ENCODE results near the gene WNT9B. TPM values are rescaled to one million over a fixed set of nuclear protein-coding genes. Genes with fewer than 3 reads are reported as not detected.

The WNT9B gene
- total and polyA plus RNA-seq, 2 of the 13 experiments (the other 11 are each of a cell fraction or from before 2014, with no cell fraction given), result not detected

DNA sequence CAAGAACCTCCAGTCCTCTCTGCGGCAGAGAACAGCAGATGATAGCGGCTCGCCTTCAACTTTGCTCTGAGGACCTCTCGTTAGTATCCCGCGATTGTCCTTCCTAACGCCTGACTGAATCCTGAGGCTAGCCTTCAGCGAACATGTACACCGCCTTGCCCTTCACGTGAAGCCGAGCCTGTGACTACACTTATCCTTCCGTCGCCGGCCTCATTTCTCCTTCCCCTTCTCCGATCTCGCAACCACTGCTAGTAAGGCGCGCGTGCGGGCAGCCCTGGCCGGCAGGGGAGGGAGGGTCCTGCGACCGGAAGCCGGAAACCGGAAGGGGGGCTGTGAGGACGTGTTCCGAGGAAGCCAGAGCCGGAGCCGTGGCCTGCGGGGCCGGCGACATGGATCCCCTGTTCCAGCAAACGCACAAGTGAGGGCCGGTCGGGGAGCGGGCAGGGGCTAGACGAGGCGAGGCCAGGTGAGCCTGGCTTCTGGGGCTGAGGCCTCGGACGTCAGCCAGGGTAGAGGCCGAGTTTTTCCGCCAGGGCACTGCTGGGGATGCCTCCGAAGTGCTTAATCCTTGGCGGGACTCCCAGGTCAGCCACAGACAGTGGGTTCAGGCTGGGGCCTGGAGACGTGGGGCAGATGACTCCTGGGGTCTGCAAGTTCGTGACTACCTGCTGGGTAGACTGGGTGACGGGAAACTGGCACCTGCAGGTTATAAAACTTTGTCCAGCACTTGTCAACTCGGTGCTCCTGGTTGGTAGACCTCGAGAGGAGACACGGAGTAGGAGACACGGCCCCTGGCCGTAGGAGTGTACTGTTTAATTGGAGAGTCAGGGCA lies 71.6 kb downstream of the WNT9B start, which contains the start of gene GOSR2 (continued):
- no peak; the same call in 1 of the 2 replicates for TF ChIP-seq ZNF564 (CRISPR knock-in tag; IDR thresholded peaks at IDR 0.05)
- peak; percentile 90 for TF ChIP-seq FOXK1 (CRISPR knock-in tag; IDR thresholded peaks at IDR 0.05; ENCODE audit: borderline replicate concordance, low read depth)
- no peak for TF ChIP-seq ZNF780A (CRISPR knock-in tag; IDR thresholded peaks at IDR 0.05)
- TF ChIP-seq ZNF878 (CRISPR knock-in tag; IDR thresholded peaks at IDR 0.05), result no peak
- TF ChIP-seq KLF13 (CRISPR knock-in tag; IDR thresholded peaks at IDR 0.05), result peak; percentile 97; the same call in 1 of the 2 replicates
- TF ChIP-seq, protein P1, sequence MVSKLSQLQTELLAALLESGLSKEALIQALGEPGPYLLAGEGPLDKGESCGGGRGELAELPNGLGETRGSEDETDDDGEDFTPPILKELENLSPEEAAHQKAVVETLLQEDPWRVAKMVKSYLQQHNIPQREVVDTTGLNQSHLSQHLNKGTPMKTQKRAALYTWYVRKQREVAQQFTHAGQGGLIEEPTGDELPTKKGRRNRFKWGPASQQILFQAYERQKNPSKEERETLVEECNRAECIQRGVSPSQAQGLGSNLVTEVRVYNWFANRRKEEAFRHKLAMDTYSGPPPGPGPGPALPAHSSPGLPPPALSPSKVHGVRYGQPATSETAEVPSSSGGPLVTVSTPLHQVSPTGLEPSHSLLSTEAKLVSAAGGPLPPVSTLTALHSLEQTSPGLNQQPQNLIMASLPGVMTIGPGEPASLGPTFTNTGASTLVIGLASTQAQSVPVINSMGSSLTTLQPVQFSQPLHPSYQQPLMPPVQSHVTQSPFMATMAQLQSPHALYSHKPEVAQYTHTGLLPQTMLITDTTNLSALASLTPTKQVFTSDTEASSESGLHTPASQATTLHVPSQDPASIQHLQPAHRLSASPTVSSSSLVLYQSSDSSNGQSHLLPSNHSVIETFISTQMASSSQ (IDR thresholded peaks at IDR 0.05; ENCODE audit: low read depth), result no peak
- TF ChIP-seq, protein P1 (CRISPR knock-in tag; IDR thresholded peaks at IDR 0.05; ENCODE audit: borderline replicate concordance), result peak; percentile 91
- no peak for TF ChIP-seq MTA3 (CRISPR knock-in tag; IDR thresholded peaks at IDR 0.05)
- no peak for TF ChIP-seq ZFP82 (CRISPR knock-in tag; IDR thresholded peaks at IDR 0.05; ENCODE audit: borderline replicate concordance)
- TF ChIP-seq, protein P2, sequence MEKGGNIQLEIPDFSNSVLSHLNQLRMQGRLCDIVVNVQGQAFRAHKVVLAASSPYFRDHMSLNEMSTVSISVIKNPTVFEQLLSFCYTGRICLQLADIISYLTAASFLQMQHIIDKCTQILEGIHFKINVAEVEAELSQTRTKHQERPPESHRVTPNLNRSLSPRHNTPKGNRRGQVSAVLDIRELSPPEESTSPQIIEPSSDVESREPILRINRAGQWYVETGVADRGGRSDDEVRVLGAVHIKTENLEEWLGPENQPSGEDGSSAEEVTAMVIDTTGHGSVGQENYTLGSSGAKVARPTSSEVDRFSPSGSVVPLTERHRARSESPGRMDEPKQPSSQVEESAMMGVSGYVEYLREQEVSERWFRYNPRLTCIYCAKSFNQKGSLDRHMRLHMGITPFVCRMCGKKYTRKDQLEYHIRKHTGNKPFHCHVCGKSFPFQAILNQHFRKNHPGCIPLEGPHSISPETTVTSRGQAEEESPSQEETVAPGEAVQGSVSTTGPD (CRISPR knock-in tag; IDR thresholded peaks at IDR 0.05), result peak; percentile 65; the same call in 1 of the 2 replicates
- TF ChIP-seq, protein P3, sequence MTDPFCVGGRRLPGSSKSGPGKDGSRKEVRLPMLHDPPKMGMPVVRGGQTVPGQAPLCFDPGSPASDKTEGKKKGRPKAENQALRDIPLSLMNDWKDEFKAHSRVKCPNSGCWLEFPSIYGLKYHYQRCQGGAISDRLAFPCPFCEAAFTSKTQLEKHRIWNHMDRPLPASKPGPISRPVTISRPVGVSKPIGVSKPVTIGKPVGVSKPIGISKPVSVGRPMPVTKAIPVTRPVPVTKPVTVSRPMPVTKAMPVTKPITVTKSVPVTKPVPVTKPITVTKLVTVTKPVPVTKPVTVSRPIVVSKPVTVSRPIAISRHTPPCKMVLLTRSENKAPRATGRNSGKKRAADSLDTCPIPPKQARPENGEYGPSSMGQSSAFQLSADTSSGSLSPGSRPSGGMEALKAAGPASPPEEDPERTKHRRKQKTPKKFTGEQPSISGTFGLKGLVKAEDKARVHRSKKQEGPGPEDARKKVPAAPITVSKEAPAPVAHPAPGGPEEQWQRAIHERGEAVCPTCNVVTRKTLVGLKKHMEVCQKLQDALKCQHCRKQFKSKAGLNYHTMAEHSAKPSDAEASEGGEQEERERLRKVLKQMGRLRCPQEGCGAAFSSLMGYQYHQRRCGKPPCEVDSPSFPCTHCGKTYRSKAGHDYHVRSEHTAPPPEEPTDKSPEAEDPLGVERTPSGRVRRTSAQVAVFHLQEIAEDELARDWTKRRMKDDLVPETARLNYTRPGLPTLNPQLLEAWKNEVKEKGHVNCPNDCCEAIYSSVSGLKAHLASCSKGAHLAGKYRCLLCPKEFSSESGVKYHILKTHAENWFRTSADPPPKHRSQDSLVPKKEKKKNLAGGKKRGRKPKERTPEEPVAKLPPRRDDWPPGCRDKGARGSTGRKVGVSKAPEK (CRISPR knock-in tag; IDR thresholded peaks at IDR 0.05; ENCODE audit: borderline replicate concordance), result peak; percentile 84; the same call in 1 of the 2 replicates
- peak; percentile 94 for TF ChIP-seq ZNF883 (CRISPR knock-in tag; IDR thresholded peaks at IDR 0.05; ENCODE audit: not compliant biosample characterization)
- peak; percentile 34; the same call in 1 of the 2 replicates for TF ChIP-seq ZMYM2 (CRISPR knock-in tag; IDR thresholded peaks at IDR 0.05)
- TF ChIP-seq, protein P4, sequence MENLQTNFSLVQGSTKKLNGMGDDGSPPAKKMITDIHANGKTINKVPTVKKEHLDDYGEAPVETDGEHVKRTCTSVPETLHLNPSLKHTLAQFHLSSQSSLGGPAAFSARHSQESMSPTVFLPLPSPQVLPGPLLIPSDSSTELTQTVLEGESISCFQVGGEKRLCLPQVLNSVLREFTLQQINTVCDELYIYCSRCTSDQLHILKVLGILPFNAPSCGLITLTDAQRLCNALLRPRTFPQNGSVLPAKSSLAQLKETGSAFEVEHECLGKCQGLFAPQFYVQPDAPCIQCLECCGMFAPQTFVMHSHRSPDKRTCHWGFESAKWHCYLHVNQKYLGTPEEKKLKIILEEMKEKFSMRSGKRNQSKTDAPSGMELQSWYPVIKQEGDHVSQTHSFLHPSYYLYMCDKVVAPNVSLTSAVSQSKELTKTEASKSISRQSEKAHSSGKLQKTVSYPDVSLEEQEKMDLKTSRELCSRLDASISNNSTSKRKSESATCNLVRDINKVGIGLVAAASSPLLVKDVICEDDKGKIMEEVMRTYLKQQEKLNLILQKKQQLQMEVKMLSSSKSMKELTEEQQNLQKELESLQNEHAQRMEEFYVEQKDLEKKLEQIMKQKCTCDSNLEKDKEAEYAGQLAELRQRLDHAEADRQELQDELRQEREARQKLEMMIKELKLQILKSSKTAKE (CRISPR knock-in tag; IDR thresholded peaks at IDR 0.05; ENCODE audit: borderline replicate concordance), result no peak
- 0 out of 2 replicates have a peak, but pooled peaks have one; percentile 33 for TF ChIP-seq ZNF337 (CRISPR knock-in tag; IDR thresholded peaks at IDR 0.05; ENCODE audit: borderline replicate concordance, low read depth)
- peak; percentile 99 for TF ChIP-seq YEATS2 (CRISPR knock-in tag; IDR thresholded peaks at IDR 0.05; ENCODE audit: borderline replicate concordance)
- TF ChIP-seq POLR2AphosphoS5 (IDR thresholded peaks at IDR 0.05; ENCODE audit: low read depth, low read length), result peak; percentile 94
